Measurements from ENCODE around the gene GSTK1. TPM values are rescaled to one million over a fixed set of nuclear protein-coding genes. Genes with fewer than 3 reads are reported as not detected.

GSTK1 gene
- total and polyA plus RNA-seq, 10 of the 15 experiments (the other 5 are each of a cell fraction or from before 2014, with no cell fraction given): 76.2 to 166 (median 127) TPM

GRCh38 chr7:143263266-143264195 is at the start of gene GSTK1 (continued):
- TF ChIP-seq TCF3 (IDR thresholded peaks at IDR 0.05; ENCODE audit: borderline replicate concordance, insufficient read depth, low read depth, low read length) (0 out of 2 replicates have a peak, but pooled peaks have one; percentile 38), POU2F2 (IDR thresholded peaks at IDR 0.05; ENCODE audit: borderline replicate concordance, low read depth, low read length) (0 out of 3 replicates have a peak, but pooled peaks have one; percentile 23), BMI1 (IDR thresholded peaks at IDR 0.05; ENCODE audit: borderline replicate concordance) (no peak), ASH2L (IDR thresholded peaks at IDR 0.05; ENCODE audit: borderline replicate concordance, low read depth) (0 out of 2 replicates have a peak, but pooled peaks have one; percentile 39), HCFC1 (IDR thresholded peaks at IDR 0.05; ENCODE audit: low read length) (no peak), BACH1 (IDR thresholded peaks at IDR 0.05; ENCODE audit: borderline replicate concordance) (peak; percentile 54; the same call in 1 of the 2 replicates), ZNF592 (IDR thresholded peaks at IDR 0.05) (no peak), SMAD5 (IDR thresholded peaks at IDR 0.05; ENCODE audit: low read depth) (0 out of 2 replicates have a peak, but pooled peaks have one; percentile 80), JUNB (IDR thresholded peaks at IDR 0.05) (no peak), NKRF (conservative IDR thresholded peaks at IDR 0.05) (peak; percentile 87), SMARCA5 (IDR thresholded peaks at IDR 0.05) (0 out of 2 replicates have a peak, but pooled peaks have one; percentile 58), POLR2AphosphoS2 (IDR thresholded peaks at IDR 0.05; ENCODE audit: low read depth, low read length) (peak; percentile 76), SREBF2 (IDR thresholded peaks at IDR 0.05; ENCODE audit: low read length) (no peak), IKZF2 (IDR thresholded peaks at IDR 0.05) (peak; percentile 32 to 54; a peak in 3 of 4 replicates), ZNF207 (IDR thresholded peaks at IDR 0.05; ENCODE audit: borderline replicate concordance) (no peak), MEF2B (IDR thresholded peaks at IDR 0.05; ENCODE audit: partially characterized antibody, poor library complexity, severe bottlenecking) (peak; percentile 21), IRF4 (IDR thresholded peaks at IDR 0.05; ENCODE audit: low read depth, low read length) (no peak)
- TF ChIP-seq, protein P1, sequence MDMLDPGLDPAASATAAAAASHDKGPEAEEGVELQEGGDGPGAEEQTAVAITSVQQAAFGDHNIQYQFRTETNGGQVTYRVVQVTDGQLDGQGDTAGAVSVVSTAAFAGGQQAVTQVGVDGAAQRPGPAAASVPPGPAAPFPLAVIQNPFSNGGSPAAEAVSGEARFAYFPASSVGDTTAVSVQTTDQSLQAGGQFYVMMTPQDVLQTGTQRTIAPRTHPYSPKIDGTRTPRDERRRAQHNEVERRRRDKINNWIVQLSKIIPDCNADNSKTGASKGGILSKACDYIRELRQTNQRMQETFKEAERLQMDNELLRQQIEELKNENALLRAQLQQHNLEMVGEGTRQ (IDR thresholded peaks at IDR 0.05; ENCODE audit: borderline replicate concordance, low read depth, low read length): no peak
